Stimulated activated CD4-positive, alpha-beta T cell treated with anti-CD3 and anti-CD28 coated beads, TNF-alpha, amount 100 ng/mL, for 1 hour (primary cell): ENCODE results near the gene BAHD1.
A peak's percentile ranks its signal among the peaks of the same experiment; 100 is the strongest.

Source experiments
- DNase-seq, 3 donors: peaks; one replicate each; pipeline ENCODE4 v3.0.0-alpha.2; 2020; ENCODE audit warnings: low read depth in 3 of 3, low spot score in 1 of 3

The BAHD1 gene

GRCh38 chr15:40421246-40422157 is 19.3 kb upstream of the BAHD1 start:
- DNase-seq = peak; percentile 46 to 78 (median 54)

GRCh38 chr15:40424483-40425115 is 16.2 kb upstream of the BAHD1 start:
- no peak for DNase-seq

- DNase-seq = no peak
Observed at GRCh38 chr15:40425681-40426080, 15.1 kb upstream of the BAHD1 start.

GRCh38 chr15:40427188-40427587 is 13.6 kb upstream of the BAHD1 start:
- no peak for DNase-seq

GRCh38 chr15:40428185-40428584 is 12.6 kb upstream of the BAHD1 start:
- no peak for DNase-seq

- DNase-seq = no peak
Observed at GRCh38 chr15:40429068-40429710, 11.6 kb upstream of the BAHD1 start.

GRCh38 chr15:40430271-40430805 is 10.4 kb upstream of the BAHD1 start:
- DNase-seq = no peak

GRCh38 chr15:40435023-40435709 is 5.6 kb upstream of the BAHD1 start:
- DNase-seq = no peak

- DNase-seq = no peak
Observed at GRCh38 chr15:40435710-40436089, 5.1 kb upstream of the BAHD1 start.

- DNase-seq = no peak
Observed at GRCh38 chr15:40436116-40436891, 4.4 kb upstream of the BAHD1 start.

- DNase-seq = no peak
Observed at GRCh38 chr15:40436892-40437751, 3.6 kb upstream of the BAHD1 start.

- no peak for DNase-seq
Observed at GRCh38 chr15:40437752-40438687, 2.7 kb upstream of the BAHD1 start.

GRCh38 chr15:40438712-40439111 is 2.0 kb upstream of the BAHD1 start:
- DNase-seq = no peak

- DNase-seq = no peak
Observed at GRCh38 chr15:40439461-40439959, 1.2 kb upstream of the BAHD1 start.

GRCh38 chr15:40439960-40440742 is 602 bp upstream of the BAHD1 start:
- no peak for DNase-seq

- no peak for DNase-seq
Observed at GRCh38 chr15:40441565-40442531, 1.1 kb downstream of the BAHD1 start.
